GM03348 (cell line): ENCODE data around the gene ISG20.
"Not testable (repeated sequence)": the region's sequence is repeated elsewhere in the genome, so short reads cannot be mapped to it uniquely, and the experiment has no call there.

Experiments used
- DNase-seq: peaks from one replicate; pipeline ENCODE4 v3.0.0; 2012; ENCODE audit warnings: low spot score

ISG20 gene

GRCh38 chr15:88636050-88636449, 2.8 kb upstream of the ISG20 start:
- DNase-seq: no peak

- no peak for DNase-seq
Measured at GRCh38 chr15:88636654-88637053, 2.2 kb upstream of the ISG20 start.

- DNase-seq: no peak
Measured at GRCh38 chr15:88637436-88637835, 1.4 kb upstream of the ISG20 start.

GRCh38 chr15:88637841-88638625, 783 bp upstream of the ISG20 start:
- no peak for DNase-seq

- DNase-seq: no peak
Measured at GRCh38 chr15:88641959-88642452, 3.2 kb downstream of the ISG20 start.

- not testable (repeated sequence) for DNase-seq
Measured at GRCh38 chr15:88642514-88642913, 3.7 kb downstream of the ISG20 start.

- no peak for DNase-seq
Measured at GRCh38 chr15:88644741-88645140, 5.9 kb downstream of the ISG20 start.

- no peak for DNase-seq
Measured at GRCh38 chr15:88645171-88646087, 6.6 kb downstream of the ISG20 start.

- no peak for DNase-seq
Measured at GRCh38 chr15:88646088-88646405, 7.2 kb downstream of the ISG20 start.

GRCh38 chr15:88646951-88647350, 8.1 kb downstream of the ISG20 start:
- no peak for DNase-seq

- no peak for DNase-seq
Measured at GRCh38 chr15:88647351-88648105, 8.7 kb downstream of the ISG20 start.

- DNase-seq: no peak
Measured at GRCh38 chr15:88648357-88649214, 9.8 kb downstream of the ISG20 start.

GRCh38 chr15:88649286-88649733, 10.5 kb downstream of the ISG20 start:
- peak; percentile 52 for DNase-seq

- DNase-seq: no peak
Measured at GRCh38 chr15:88649753-88650551, 11.1 kb downstream of the ISG20 start.

GRCh38 chr15:88650556-88650955, 11.7 kb downstream of the ISG20 start:
- no peak for DNase-seq

GRCh38 chr15:88651136-88651732, 12.4 kb downstream of the ISG20 start:
- DNase-seq: no peak

- DNase-seq: no peak
Measured at GRCh38 chr15:88651971-88652370, 13.2 kb downstream of the ISG20 start.

- DNase-seq: no peak
Measured at GRCh38 chr15:88652456-88653199, 13.8 kb downstream of the ISG20 start.
